ENCODE data around the gene KLHL1.

KLHL1 gene

GRCh38 chr13:69706807-69707206 is 401.4 kb downstream of the KLHL1 start:
- Histone ChIP-seq H3K36me3 (ENCODE audit: control insufficient read depth, insufficient read depth, low read length) (no peaks in the 10 kb centered on the region), H3K4me3 (replicated peaks; ENCODE audit: low read depth, low read length) (no peak overlapping the region), H3K27me3 (replicated peaks; ENCODE audit: control insufficient read depth, insufficient read depth, low read length) (no peaks in the 10 kb centered on the region)
- TF ChIP-seq CTCF (IDR thresholded peaks at IDR 0.05; ENCODE audit: insufficient read depth, low read length, poor library complexity, severe bottlenecking) = no peak
- DNase-seq (ENCODE audit: extremely low read depth, insufficient read length) = no peak

- no peak for DNase-seq (ENCODE audit: extremely low read depth, insufficient read length)
- TF ChIP-seq CTCF (IDR thresholded peaks at IDR 0.05; ENCODE audit: insufficient read depth, low read length, poor library complexity, severe bottlenecking) = no peak
- H3K27me3 ChIP-seq (replicated peaks; ENCODE audit: control insufficient read depth, insufficient read depth, low read length) = no peaks in the 10 kb centered on the region
Measured at GRCh38 chr13:69704311-69704710, 403.9 kb downstream of the KLHL1 start.

GRCh38 chr13:69690999-69691398 is 417.3 kb downstream of the KLHL1 start:
- H3K4me3 ChIP-seq (replicated peaks; ENCODE audit: low read depth, low read length) = no peak overlapping the region
- no peak for TF ChIP-seq CTCF (IDR thresholded peaks at IDR 0.05; ENCODE audit: insufficient read depth, low read length, poor library complexity, severe bottlenecking)
- DNase-seq (ENCODE audit: extremely low read depth, insufficient read length) = no peak
- no peaks in the 10 kb centered on the region for H3K36me3 ChIP-seq (ENCODE audit: control insufficient read depth, insufficient read depth, low read length)
- H3K27me3 ChIP-seq (replicated peaks; ENCODE audit: control insufficient read depth, insufficient read depth, low read length) = no peaks in the 10 kb centered on the region

More at GRCh38 chr13:69704311-69704710, 403.9 kb downstream of the KLHL1 start:
- no peaks in the 10 kb centered on the region for H3K36me3 ChIP-seq (ENCODE audit: control insufficient read depth, insufficient read depth, low read length)
- no peak overlapping the region for H3K4me3 ChIP-seq (replicated peaks; ENCODE audit: low read depth, low read length)

GRCh38 chr13:69683921-69684686 is 424.1 kb downstream of the KLHL1 start:
- no peak for TF ChIP-seq CTCF (IDR thresholded peaks at IDR 0.05; ENCODE audit: insufficient read depth, low read length, poor library complexity, severe bottlenecking)
- H3K27me3 ChIP-seq (replicated peaks; ENCODE audit: control insufficient read depth, insufficient read depth, low read length) = no peaks in the 10 kb centered on the region
- DNase-seq (ENCODE audit: extremely low read depth, insufficient read length) = no peak
- no peak overlapping the region for H3K4me3 ChIP-seq (replicated peaks; ENCODE audit: low read depth, low read length)
- no peaks in the 10 kb centered on the region for H3K36me3 ChIP-seq (ENCODE audit: control insufficient read depth, insufficient read depth, low read length)

GRCh38 chr13:69681722-69682121 is 426.5 kb downstream of the KLHL1 start:
- no peak for DNase-seq (ENCODE audit: extremely low read depth, insufficient read length)
- no peak for TF ChIP-seq CTCF (IDR thresholded peaks at IDR 0.05; ENCODE audit: insufficient read depth, low read length, poor library complexity, severe bottlenecking)
- H3K36me3 ChIP-seq (ENCODE audit: control insufficient read depth, insufficient read depth, low read length) = no peaks in the 10 kb centered on the region
- H3K27me3 ChIP-seq (replicated peaks; ENCODE audit: control insufficient read depth, insufficient read depth, low read length) = no peaks in the 10 kb centered on the region
- H3K4me3 ChIP-seq (replicated peaks; ENCODE audit: low read depth, low read length) = no peak overlapping the region

Measured in GM06990 (cell line).